ENCODE measurements around the gene DPM1.

DNA sequence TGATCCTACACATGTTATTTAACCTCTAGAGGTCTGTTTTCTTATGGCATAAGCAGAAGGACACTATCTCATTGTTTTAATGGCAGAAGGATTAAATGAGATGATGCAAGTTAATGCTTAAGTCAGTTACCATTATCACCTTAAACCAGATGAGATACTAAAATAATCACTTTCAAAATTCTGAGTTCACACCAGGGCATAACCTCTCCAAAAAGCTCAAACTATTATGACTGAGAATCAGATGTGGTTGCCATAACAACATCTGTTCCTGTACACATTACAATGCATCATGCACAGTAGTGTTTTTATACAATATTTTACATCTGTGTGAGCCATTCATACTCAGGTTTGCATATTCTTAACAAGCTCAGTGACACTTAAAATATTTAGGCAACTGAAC, 37.3 kb downstream of the DPM1 start:
- TF ChIP-seq, protein P1, sequence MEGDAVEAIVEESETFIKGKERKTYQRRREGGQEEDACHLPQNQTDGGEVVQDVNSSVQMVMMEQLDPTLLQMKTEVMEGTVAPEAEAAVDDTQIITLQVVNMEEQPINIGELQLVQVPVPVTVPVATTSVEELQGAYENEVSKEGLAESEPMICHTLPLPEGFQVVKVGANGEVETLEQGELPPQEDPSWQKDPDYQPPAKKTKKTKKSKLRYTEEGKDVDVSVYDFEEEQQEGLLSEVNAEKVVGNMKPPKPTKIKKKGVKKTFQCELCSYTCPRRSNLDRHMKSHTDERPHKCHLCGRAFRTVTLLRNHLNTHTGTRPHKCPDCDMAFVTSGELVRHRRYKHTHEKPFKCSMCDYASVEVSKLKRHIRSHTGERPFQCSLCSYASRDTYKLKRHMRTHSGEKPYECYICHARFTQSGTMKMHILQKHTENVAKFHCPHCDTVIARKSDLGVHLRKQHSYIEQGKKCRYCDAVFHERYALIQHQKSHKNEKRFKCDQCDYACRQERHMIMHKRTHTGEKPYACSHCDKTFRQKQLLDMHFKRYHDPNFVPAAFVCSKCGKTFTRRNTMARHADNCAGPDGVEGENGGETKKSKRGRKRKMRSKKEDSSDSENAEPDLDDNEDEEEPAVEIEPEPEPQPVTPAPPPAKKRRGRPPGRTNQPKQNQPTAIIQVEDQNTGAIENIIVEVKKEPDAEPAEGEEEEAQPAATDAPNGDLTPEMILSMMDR (IDR thresholded peaks at IDR 0.05) = no peak
- no peak for TF ChIP-seq POLR2A (IDR thresholded peaks at IDR 0.05)
